PC-3 (cell line): ENCODE data around the gene TGFBI.

ENCODE experiments used
- CTCF ChIP-seq: fragments of 300-600 bp; sonication (generic); conservative IDR thresholded peaks from 2 replicates; pipeline ENCODE4 v1.5.1; 2017; ENCODE audit warnings: antibody characterized with exemption, low read depth, mild to moderate bottlenecking, low read length
- EZH2 ChIP-seq: fragments of 300-600 bp; sonication (generic); IDR thresholded peaks from one replicate; pipeline ENCODE4 v1.6.1; 2017; ENCODE audit warnings: antibody characterized with exemption, mild to moderate bottlenecking, low read length; ENCODE audit not compliant: unreplicated experiment

DNA sequence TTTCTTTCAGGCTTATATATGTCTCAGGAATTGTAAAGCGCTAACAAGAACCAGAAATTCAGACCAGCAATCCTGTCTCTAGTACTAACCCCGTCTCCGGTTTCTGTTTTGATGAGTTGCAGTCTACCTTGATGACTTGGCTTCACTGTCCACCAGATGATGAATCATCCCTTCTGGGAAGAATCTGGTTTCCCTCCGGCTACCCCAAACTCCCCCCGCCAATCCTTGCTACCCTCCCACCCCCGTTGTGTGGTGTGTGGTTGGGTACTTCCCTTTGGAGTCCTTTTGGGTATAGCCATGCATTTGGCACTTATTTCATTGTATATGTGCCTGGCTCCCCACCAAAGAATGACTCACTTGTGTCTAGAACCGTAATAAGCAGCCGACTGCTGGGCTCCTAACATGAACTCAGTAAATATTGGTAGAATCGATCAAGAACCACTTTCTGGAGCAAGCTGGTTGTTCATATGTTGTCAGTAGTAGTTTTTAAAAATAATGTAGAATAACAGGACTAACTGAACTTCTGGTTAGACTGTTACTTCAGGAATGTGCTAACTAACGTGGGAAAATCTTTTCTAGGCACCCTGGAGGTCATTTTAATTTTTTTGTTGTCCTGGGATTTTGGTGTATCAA, 8.3 kb upstream of the TGFBI start:
- TF ChIP-seq CTCF: no peak
- no peak for TF ChIP-seq EZH2
